Loucy (cell line): ENCODE results near the gene DYRK1B.
A peak's percentile ranks its signal among the peaks of the same experiment; 100 is the strongest.

Experiments
- H2AFZ ChIP-seq: fragments of 200-600 bp; sonication (generic); 2 replicates; pipeline ENCODE4 v1.6.0; 2016; ENCODE audit warnings: antibody characterized with exemption, mild to moderate bottlenecking, low read length, moderate library complexity
- H3F3A ChIP-seq: fragments of 200-600 bp; 2 replicates; pipeline ENCODE4 v1.6.0; 2016; ENCODE audit warnings: antibody characterized with exemption, low read depth, mild to moderate bottlenecking
- H3K27me3 ChIP-seq: fragments of 200-600 bp; sonication (generic); 2 replicates; pipeline ENCODE4 v1.6.1; 2014; ENCODE audit warnings: low read length, mild to moderate bottlenecking; ENCODE audit not compliant: insufficient read depth, poor library complexity, severe bottlenecking
- H3K36me3 ChIP-seq: fragments of 200-600 bp; sonication (generic); 2 replicates; pipeline ENCODE4 v1.6.1; 2016; ENCODE audit warnings: low read length; ENCODE audit not compliant: insufficient read depth
- H3K4me1 ChIP-seq: fragments of 200-600 bp; sonication (generic); 2 replicates; pipeline ENCODE4 v1.5.1; 2014; ENCODE audit warnings: low read length, mild to moderate bottlenecking; ENCODE audit not compliant: insufficient read depth, poor library complexity, severe bottlenecking
- H3K4me2 ChIP-seq: fragments of 200-600 bp; sonication (generic); 2 replicates; pipeline ENCODE4 v1.6.0; 2014; ENCODE audit warnings: antibody characterized with exemption, low read length, low read depth, mild to moderate bottlenecking; ENCODE audit not compliant: poor library complexity, severe bottlenecking
- H3K4me3 ChIP-seq: fragments of 200-600 bp; sonication (generic); 2 replicates; pipeline ENCODE4 v1.5.1; 2014; ENCODE audit warnings: low read length, mild to moderate bottlenecking, mixed read lengths; ENCODE audit not compliant: poor library complexity, severe bottlenecking
- H3K79me2 ChIP-seq: fragments of 200-600 bp; sonication (generic); 2 replicates; pipeline ENCODE4 v1.6.1; 2014; ENCODE audit warnings: low read length; ENCODE audit not compliant: insufficient read depth
- H3K9ac ChIP-seq: fragments of 200-600 bp; sonication (generic); 2 replicates; pipeline ENCODE4 v1.6.0; 2014; ENCODE audit warnings: mild to moderate bottlenecking, low read depth, low read length, moderate library complexity; ENCODE audit not compliant: poor library complexity, severe bottlenecking
- H3K9me2 ChIP-seq: fragments of 200-600 bp; sonication (generic); replicated peaks from 2 replicates; pipeline ENCODE4 v1.6.1; 2016; ENCODE audit warnings: low read depth, low read length, mixed read lengths
- H3K9me3 ChIP-seq: fragments of 200-600 bp; sonication (generic); 2 replicates; pipeline ENCODE4 v1.6.1; 2014; ENCODE audit warnings: mild to moderate bottlenecking, antibody characterized with exemption, low read length, low read depth; ENCODE audit not compliant: insufficient read depth
- H4K20me1 ChIP-seq: fragments of 200-600 bp; sonication (generic); 2 replicates; pipeline ENCODE4 v1.6.0; 2014; ENCODE audit warnings: antibody characterized with exemption, low read length, mild to moderate bottlenecking; ENCODE audit not compliant: insufficient read depth, poor library complexity, severe bottlenecking
- CTCF ChIP-seq: fragments of 200-600 bp; sonication (generic); conservative IDR thresholded peaks from 2 replicates; pipeline ENCODE4 v1.5.1; 2014; ENCODE audit warnings: mild to moderate bottlenecking, antibody characterized with exemption, low read length
- EZH2phosphoT487 ChIP-seq: fragments of 200-600 bp; IDR thresholded peaks from 2 replicates; pipeline ENCODE4 v1.6.1; 2018; ENCODE audit warnings: antibody characterized with exemption, mild to moderate bottlenecking, moderate library complexity, borderline replicate concordance

Gene DYRK1B

GRCh38 chr19:39850892-39851291 is 16.9 kb upstream of the DYRK1B start:
- H2AFZ ChIP-seq: no peak overlapping the region
- peaks cover 5% of the 10 kb centered on the region for H3K4me1 ChIP-seq
- no peaks in the 10 kb centered on the region for H3F3A ChIP-seq
- H3K9ac ChIP-seq: no peak overlapping the region
- TF ChIP-seq EZH2phosphoT487: no peak
- TF ChIP-seq CTCF: no peak
- H3K4me2 ChIP-seq: no peak overlapping the region
- H3K79me2 ChIP-seq: peaks cover 2% of the 10 kb centered on the region
- H3K27me3 ChIP-seq: no peaks in the 10 kb centered on the region
- no peaks in the 10 kb centered on the region for H3K36me3 ChIP-seq
- H3K9me3 ChIP-seq: no peaks in the 10 kb centered on the region
- no peaks in the 10 kb centered on the region for H3K9me2 ChIP-seq
- H3K4me3 ChIP-seq: no peak overlapping the region
- no peaks in the 10 kb centered on the region for H4K20me1 ChIP-seq

GRCh38 chr19:39848392-39848791 is 14.4 kb upstream of the DYRK1B start:
- no peaks in the 10 kb centered on the region for H3K9me3 ChIP-seq
- peaks cover 26% of the 10 kb centered on the region for H3K79me2 ChIP-seq
- H3K9me2 ChIP-seq: no peaks in the 10 kb centered on the region
- no peaks in the 10 kb centered on the region for H3F3A ChIP-seq
- no peak overlapping the region for H3K4me2 ChIP-seq
- no peak overlapping the region for H3K4me3 ChIP-seq
- no peaks in the 10 kb centered on the region for H3K36me3 ChIP-seq
- no peak overlapping the region for H3K9ac ChIP-seq
- H4K20me1 ChIP-seq: peaks cover 20% of the 10 kb centered on the region
- no peak overlapping the region for H2AFZ ChIP-seq
- no peaks in the 10 kb centered on the region for H3K27me3 ChIP-seq
- H3K4me1 ChIP-seq: peaks cover 20% of the 10 kb centered on the region
- TF ChIP-seq CTCF: no peak
- no peak for TF ChIP-seq EZH2phosphoT487

DNA sequence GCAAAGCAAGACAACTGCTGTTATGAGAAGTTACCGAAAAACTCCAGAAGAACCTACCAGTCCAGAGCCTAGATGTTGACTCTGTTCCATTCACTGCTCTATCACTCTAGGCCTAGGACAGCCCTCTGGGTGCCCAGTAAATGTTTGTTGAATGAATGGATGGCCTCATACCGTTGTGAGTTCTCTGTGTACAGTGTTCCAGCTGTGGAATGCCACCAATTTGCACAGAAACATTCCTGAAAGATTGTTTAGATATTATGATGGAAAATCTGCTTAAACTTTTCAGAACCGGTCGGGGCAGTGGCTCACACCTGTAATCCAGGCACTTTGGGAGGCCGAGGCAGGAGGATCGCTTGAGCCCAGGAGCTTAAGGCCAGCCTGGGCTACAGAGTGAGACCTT is 13.6 kb upstream of the DYRK1B start:
- Histone ChIP-seq H3F3A (no peaks in the 10 kb centered on the region), H3K4me1 (peaks cover 26% of the 10 kb centered on the region), H3K9me3 (no peaks in the 10 kb centered on the region), H4K20me1 (peaks cover 28% of the 10 kb centered on the region), H3K27me3 (no peaks in the 10 kb centered on the region), H2AFZ (no peak overlapping the region), H3K4me3 (no peak overlapping the region), H3K9me2 (no peaks in the 10 kb centered on the region), H3K4me2 (peak overlapping the region; percentile 77), H3K9ac (no peak overlapping the region), H3K79me2 (peaks cover 35% of the 10 kb centered on the region), H3K36me3 (no peaks in the 10 kb centered on the region)
- TF ChIP-seq CTCF: no peak
